NOMO-1 (cell line): ENCODE data around the gene SERPINB5.
A peak's percentile ranks its signal among the peaks of the same experiment; 100 is the strongest.
"Not testable (repeated sequence)": the region's sequence is repeated elsewhere in the genome, so short reads cannot be mapped to it uniquely, and the experiment has no call there.

Source experiments
- DNase-seq, 2 experiments: peaks; one replicate each; lab custom pipeline; 2025; ENCODE audit not compliant: unreplicated experiment in 2 of 2; lab: John Stamatoyannopoulos, UW

The SERPINB5 gene

GRCh38 chr18:63476668-63477067, at the start of gene SERPINB5:
Gene SERPINB5, plus strand, starts transcription at chr18:63476958. Its CDS starts 7,471 bp downstream, at chr18:63484429.
- DNase-seq: no peak

- DNase-seq: no peak
Observed at GRCh38 chr18:63427558-63427957, 49.2 kb upstream of the SERPINB5 start.

- DNase-seq: no peak
Observed at GRCh38 chr18:63430526-63430925, 46.2 kb upstream of the SERPINB5 start.

GRCh38 chr18:63431180-63431579, 45.6 kb upstream of the SERPINB5 start:
- no peak for DNase-seq

GRCh38 chr18:63433334-63433866, 43.4 kb upstream of the SERPINB5 start:
- no peak for DNase-seq

- no peak for DNase-seq
Observed at GRCh38 chr18:63438181-63438580, 38.6 kb upstream of the SERPINB5 start.

- peak; percentile 18 to 51 for DNase-seq
Observed at GRCh38 chr18:63439334-63439733, 37.4 kb upstream of the SERPINB5 start.

- peak in 1 of 2 experiments; percentile 7 for DNase-seq
Observed at GRCh38 chr18:63440219-63440618, 36.5 kb upstream of the SERPINB5 start.

GRCh38 chr18:63440881-63441280, 35.9 kb upstream of the SERPINB5 start:
- peak; percentile 73 to 77 for DNase-seq

GRCh38 chr18:63443829-63444228, 32.9 kb upstream of the SERPINB5 start:
- DNase-seq: no peak

GRCh38 chr18:63444580-63444979, 32.2 kb upstream of the SERPINB5 start:
- peak; percentile 91 to 99 for DNase-seq

- DNase-seq: no peak
Observed at GRCh38 chr18:63445037-63445436, 31.7 kb upstream of the SERPINB5 start.

- no peak for DNase-seq
Observed at GRCh38 chr18:63446266-63446665, 30.5 kb upstream of the SERPINB5 start.

- no peak for DNase-seq
Observed at GRCh38 chr18:63447066-63447465, 29.7 kb upstream of the SERPINB5 start.

- DNase-seq: no peak
Observed at GRCh38 chr18:63449426-63449825, 27.3 kb upstream of the SERPINB5 start.

- no peak for DNase-seq
Observed at GRCh38 chr18:63451799-63452660, 24.7 kb upstream of the SERPINB5 start.

- not testable (repeated sequence) for DNase-seq
Observed at GRCh38 chr18:63452751-63453150, 24.0 kb upstream of the SERPINB5 start.

- DNase-seq: no peak
Observed at GRCh38 chr18:63454497-63454896, 22.3 kb upstream of the SERPINB5 start.

GRCh38 chr18:63457977-63458376, 18.8 kb upstream of the SERPINB5 start:
- no peak for DNase-seq

- DNase-seq: no peak
Observed at GRCh38 chr18:63460414-63460813, 16.3 kb upstream of the SERPINB5 start.

GRCh38 chr18:63464434-63464833, 12.3 kb upstream of the SERPINB5 start:
- DNase-seq: no peak

GRCh38 chr18:63465059-63465458, 11.7 kb upstream of the SERPINB5 start:
- DNase-seq: no peak
